ENCODE measurements around the gene IFNG-AS1.

IFNG-AS1 gene

GRCh38 chr12:67996347-67996746, 7.1 kb downstream of the IFNG-AS1 start:
- DNase-seq, result no peak

DNA sequence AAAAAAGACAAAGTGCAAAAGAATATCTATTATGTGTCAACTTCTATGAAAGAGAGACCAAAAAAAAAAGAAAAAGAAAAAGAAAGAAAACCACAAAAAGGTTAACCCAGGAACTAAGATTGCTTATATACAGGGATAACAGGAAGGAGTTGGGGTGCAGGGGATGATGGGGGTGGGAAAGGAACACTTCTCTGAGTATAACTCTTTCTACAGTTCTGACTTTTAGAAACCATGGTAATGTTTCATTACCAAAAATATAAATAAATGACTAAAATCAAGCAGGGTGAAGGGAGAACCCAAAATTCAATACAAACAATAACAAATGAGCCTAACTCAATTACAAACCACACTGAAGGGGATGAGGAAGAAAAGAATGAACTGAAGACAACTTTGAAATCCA, 9.1 kb downstream of the IFNG-AS1 start:
- no peak for DNase-seq

- DNase-seq, result no peak
Measured at GRCh38 chr12:67999244-67999643, 10.0 kb downstream of the IFNG-AS1 start.

DNA sequence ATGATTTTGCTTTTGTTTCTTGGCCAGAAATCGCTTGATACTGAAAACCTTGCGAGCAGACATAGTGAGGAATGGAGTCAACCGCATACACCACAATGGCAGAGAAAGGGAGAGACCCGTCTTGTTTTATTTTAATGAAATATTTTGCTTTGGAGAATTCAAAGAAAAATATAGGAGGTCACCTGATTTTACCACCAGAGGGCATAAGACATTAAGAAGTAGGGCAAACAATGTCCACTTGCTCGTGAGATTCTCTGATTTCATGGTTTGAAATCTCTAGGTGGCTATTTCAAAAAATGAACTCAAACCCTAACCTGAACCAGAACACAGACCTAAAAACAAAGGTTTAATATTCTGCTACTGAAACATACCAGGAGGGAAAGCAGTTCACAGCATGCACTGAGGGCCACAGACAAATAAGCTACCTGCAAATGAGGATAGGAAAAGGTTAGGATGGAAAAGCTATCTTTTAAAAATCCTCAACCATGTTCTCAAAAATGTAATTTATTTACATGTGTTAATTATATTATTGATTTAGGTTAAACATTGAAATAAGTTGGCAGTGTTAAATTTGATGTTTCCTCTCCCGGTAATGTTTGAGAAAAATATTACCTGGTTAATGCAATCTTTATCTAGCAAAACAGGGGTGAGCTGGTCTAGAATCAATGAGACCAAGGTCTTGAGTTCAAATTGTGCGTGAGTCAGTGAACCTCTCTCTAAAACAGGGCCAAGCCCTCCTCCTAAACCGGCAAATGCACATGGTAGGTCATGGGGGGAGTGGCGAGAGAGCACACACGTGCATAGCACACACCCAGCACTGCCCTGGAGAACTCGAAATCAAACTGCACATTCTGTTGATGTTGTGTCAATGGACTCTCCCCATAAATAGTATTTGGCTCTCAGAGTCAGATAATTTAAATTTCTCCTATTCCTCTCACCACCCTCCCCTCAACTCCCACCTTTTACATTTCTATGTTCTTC, 12.5 kb downstream of the IFNG-AS1 start:
- DNase-seq, result no peak

DNA sequence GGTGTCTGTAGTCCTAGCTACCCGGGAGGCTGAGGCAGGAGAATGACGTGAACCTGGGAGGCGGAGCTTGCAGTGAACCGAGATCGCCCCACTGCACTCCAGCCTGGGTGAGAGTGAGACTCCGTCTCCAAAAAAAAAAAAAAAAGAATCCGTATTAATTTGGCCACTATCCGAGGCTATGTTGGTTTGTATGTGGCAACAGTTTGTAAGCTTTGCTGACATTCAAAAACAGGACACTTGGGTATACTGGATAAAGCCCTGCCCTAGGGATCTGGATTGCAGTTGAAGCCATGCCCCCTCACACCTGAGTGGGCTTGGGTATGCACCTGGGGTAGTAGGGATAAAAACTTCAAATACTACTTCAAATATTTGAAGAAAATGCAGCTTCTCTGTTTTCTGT, 14.5 kb downstream of the IFNG-AS1 start:
- DNase-seq, result no peak

GRCh38 chr12:68007033-68007432, 17.8 kb downstream of the IFNG-AS1 start:
- no peak for DNase-seq

GRCh38 chr12:68007466-68007865, 18.2 kb downstream of the IFNG-AS1 start:
- DNase-seq, result no peak

DNA sequence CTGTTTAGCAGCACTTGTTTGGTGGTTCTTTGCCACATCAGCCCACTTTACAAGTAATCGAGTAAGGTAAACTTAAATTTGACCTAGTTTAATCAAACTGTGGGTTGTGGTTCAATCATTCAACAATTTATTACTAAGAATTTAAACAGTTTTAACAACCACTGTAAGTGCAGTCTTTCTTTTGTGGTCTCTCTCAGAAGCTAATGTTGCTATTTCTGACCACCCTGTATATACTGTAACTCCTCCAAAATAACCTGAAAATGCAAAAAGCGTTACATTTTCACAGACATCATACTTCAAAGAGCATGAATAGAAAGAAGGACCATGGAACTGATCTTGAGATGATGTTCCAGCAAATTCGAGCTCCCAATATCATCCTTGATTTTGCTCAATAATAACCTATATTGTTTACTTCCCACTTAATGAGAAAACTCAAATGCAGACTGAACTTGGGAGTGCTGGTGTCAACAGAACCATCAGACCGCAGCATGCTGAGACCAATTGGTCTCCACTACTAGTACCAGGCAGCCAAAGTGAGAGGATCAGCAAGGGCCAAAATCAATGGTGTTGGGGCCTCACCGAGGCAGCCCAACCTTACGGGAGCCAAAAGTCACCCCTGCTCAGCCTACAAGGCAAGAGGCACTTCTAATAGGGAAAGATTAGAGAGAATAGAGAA, 22.1 kb downstream of the IFNG-AS1 start:
- no peak for DNase-seq

- DNase-seq, result no peak
Measured at GRCh38 chr12:68011882-68012207, 22.6 kb downstream of the IFNG-AS1 start.

DNA sequence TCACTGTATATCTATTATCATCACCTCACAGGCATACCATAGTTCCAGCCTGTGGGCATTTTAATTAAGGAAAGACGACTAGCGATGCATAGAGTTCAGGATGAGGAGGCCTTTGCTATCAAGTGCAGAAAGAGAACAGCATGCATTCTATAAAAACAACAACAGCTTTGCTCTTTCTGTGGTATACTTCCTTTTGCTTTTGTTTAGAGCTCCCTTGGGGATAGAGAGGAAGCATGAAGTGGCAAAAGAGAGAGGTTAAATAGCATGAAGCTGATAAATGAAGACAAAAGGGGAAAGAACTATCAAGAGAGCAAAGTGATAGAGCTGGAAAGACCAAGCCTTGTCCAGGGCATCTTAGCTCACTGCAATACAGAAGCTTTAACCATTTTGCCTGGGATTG, 23.5 kb downstream of the IFNG-AS1 start:
- no peak for DNase-seq

DNA sequence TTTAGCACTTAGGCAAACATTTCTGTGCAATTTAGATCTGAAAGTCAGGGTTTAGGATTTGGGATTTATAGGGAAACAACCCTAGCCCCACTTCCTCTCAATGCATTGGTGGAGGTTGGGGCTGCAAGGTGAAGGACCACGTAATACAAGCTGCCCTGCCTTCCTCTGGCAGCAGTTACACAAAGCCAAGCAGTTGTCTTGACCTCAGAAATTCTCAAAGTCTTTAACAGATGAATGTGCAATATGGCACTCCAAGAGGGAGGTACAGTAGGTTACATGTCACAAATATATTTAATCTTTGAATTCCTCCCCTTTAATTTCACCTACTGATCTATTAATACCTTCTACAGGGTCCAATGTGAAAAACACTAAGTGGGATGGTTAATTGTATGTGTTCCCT, 23.9 kb downstream of the IFNG-AS1 start:
- DNase-seq, result no peak

DNA sequence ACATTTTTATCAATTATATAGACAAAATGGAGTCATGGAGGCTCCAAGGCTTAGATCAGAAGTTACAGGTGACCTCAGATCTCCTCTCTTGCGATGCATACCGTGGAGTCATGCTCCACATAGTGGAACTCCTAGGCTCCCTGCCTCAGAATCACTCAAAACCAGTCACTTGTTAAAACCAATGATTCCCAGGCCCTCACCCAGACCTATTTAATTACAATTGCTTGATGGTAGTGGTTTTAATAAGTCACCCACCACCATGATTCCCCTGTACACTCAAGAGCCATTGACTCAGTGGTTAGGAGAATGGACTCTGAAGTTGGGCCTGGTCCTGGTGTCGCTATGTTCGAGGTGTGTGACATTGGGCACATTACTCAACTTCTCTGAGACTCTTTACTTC, 26.9 kb downstream of the IFNG-AS1 start:
- no peak for DNase-seq

DNA sequence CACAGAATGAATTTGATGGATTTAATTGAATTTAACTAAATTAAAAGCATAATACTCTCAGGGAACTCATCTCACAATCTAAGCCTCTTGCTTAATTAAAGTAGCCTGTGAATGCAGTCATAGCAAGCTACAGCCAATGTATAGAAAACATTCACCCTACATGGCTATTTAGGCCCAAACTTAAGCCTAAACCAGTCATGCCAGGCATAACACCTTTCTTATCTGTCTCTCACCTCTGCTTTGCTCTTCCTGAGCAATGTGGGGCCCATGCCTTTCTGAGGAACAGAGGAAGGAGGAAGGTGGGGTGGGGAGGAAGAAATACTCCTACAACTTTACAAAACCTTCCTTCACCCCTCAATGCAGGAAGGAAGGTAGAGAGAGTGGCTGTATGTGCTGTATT, 29.1 kb downstream of the IFNG-AS1 start:
- no peak for DNase-seq

DNA sequence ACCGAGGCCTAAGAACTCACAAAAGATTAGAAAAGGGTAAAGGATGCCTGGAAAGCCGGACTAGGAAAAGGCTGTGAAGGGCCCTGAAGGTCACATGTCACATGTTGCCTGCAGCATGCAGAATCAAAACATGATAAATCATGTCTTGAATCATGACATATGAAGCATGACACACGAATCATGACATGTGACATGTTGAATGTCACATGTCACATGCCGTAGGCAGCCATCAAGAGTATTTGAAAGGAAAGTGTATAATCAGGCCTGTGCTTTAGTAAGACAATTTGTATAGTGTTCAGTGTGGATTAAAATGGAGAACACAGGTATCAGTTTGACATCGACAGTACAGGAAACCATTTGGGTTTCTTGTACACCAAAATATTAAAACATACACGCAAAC, 30.8 kb downstream of the IFNG-AS1 start:
- no peak for DNase-seq

- DNase-seq, result no peak
Measured at GRCh38 chr12:68020699-68021098, 31.5 kb downstream of the IFNG-AS1 start.

GRCh38 chr12:68028647-68029046, 39.4 kb downstream of the IFNG-AS1 start:
- no peak for DNase-seq

DNA sequence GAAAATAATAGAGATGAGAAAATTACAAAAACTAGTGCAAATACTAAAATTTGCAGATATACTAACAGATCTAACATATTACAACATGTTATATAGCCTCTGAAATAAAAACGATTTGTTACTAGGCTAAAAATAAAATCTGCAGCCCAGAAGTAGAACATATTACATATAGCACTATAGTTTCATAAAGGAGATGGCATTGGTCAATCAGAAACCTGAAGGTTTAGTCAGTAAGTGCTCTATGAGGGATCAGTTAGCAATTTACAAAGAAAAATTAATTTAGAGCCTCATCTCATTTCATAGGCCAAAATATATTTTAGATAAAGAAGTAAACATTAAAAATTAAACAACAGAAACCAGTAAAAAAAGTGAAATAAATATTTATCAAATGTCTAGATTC, 41.0 kb downstream of the IFNG-AS1 start:
- no peak for DNase-seq

GRCh38 chr12:68031174-68031573, 41.9 kb downstream of the IFNG-AS1 start:
- no peak for DNase-seq

GRCh38 chr12:68031881-68032739, 42.9 kb downstream of the IFNG-AS1 start:
- DNase-seq, result no peak

DNA sequence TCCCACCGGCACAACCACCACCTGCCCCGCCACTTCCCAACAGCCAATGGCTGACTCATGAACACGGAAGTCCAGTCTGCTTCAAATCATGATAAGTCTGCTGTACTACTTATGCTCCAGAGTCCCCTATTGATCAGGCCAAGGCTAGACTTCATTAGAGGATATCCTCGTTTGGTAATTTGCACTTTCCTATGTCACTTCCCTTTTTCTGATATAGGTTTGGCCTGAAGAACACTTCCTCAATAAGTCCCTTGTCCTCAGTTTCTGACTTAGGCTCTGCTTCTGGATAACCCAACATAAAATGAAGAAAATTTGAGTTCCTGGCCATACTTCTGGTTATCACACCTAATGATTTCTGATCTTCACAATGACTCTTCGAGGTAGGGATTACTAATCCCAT, 45.3 kb downstream of the IFNG-AS1 start:
- DNase-seq, result no peak

GRCh38 chr12:68036642-68037041, 47.4 kb downstream of the IFNG-AS1 start:
- no peak for DNase-seq

GRCh38 chr12:68037616-68038255, 48.5 kb downstream of the IFNG-AS1 start:
- DNase-seq, result no peak

GRCh38 chr12:68038650-68039049, 49.4 kb downstream of the IFNG-AS1 start:
- DNase-seq, result no peak

All from activated gamma-delta T cell (primary cell).